ENCODE data around the gene PSMD3. TPM values are rescaled to one million over a fixed set of nuclear protein-coding genes. Genes with fewer than 3 reads are reported as not detected.

Gene PSMD3
- total RNA-seq, 4 donors from 2014 or later = 211 to 364 (median 329) TPM

- H3K27me3 ChIP-seq = no peaks in the 10 kb centered on the region
- TF ChIP-seq, protein P1, sequence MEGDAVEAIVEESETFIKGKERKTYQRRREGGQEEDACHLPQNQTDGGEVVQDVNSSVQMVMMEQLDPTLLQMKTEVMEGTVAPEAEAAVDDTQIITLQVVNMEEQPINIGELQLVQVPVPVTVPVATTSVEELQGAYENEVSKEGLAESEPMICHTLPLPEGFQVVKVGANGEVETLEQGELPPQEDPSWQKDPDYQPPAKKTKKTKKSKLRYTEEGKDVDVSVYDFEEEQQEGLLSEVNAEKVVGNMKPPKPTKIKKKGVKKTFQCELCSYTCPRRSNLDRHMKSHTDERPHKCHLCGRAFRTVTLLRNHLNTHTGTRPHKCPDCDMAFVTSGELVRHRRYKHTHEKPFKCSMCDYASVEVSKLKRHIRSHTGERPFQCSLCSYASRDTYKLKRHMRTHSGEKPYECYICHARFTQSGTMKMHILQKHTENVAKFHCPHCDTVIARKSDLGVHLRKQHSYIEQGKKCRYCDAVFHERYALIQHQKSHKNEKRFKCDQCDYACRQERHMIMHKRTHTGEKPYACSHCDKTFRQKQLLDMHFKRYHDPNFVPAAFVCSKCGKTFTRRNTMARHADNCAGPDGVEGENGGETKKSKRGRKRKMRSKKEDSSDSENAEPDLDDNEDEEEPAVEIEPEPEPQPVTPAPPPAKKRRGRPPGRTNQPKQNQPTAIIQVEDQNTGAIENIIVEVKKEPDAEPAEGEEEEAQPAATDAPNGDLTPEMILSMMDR (IDR thresholded peaks at IDR 0.05 in 4 of 5, conservative IDR thresholded peaks at IDR 0.05 in 1 of 5) = no peak
- no peak for TF ChIP-seq POLR2A (IDR thresholded peaks at IDR 0.05)
- peak overlapping the region; percentile 84 to 91 (median 86) for H3K27ac ChIP-seq
- peaks cover 24 to 39% of the 10 kb centered on the region in 2 donors for H3K4me1 ChIP-seq
- DNase-seq (no peak), ATAC-seq (no peak)
- H3K4me3 ChIP-seq = no peak overlapping the region
- in situ Hi-C loops (cut with MboI; ENCODE audit: low sequenced_read_pairs in 4 of 4) (loop anchor here in 1 of 4 donors (25.0 kb wide), 1 partner anchor 129 kb away; no protein-coding TSS in a partner anchor), intact Hi-C loops (cut with DNase I; ENCODE audit: low total_unique reads) (no loop called here)
- H3K36me3 ChIP-seq = peaks cover 0 to 77% of the 10 kb centered on the region in 2 donors
- no peaks in the 10 kb centered on the region for H3K9me3 ChIP-seq
These were observed 52.7 kb downstream of the PSMD3 start for GRCh38 chr17:40033339-40033738.

- H3K27ac ChIP-seq = peak overlapping the region in 1 of 4 donors; percentile 22
- peaks cover 36 to 48% of the 10 kb centered on the region in 2 donors for H3K4me1 ChIP-seq
- H3K27me3 ChIP-seq = no peaks in the 10 kb centered on the region
- TF ChIP-seq, protein P1 (IDR thresholded peaks at IDR 0.05 in 4 of 5, conservative IDR thresholded peaks at IDR 0.05 in 1 of 5) = no peak
- no peak for TF ChIP-seq POLR2A (IDR thresholded peaks at IDR 0.05)
- no peak for DNase-seq
- in situ Hi-C loops (cut with MboI; ENCODE audit: low sequenced_read_pairs in 4 of 4) (loop anchor here in 1 of 4 donors (25.0 kb wide), 1 partner anchor 128 kb away; no protein-coding TSS in a partner anchor), intact Hi-C loops (cut with DNase I; ENCODE audit: low total_unique reads) (no loop called here)
- H3K36me3 ChIP-seq = peaks cover 0 to 65% of the 10 kb centered on the region in 2 donors
- no peak for ATAC-seq
- H3K4me3 ChIP-seq = no peak overlapping the region
- no peaks in the 10 kb centered on the region for H3K9me3 ChIP-seq
These were observed 54.0 kb downstream of the PSMD3 start for GRCh38 chr17:40034426-40035161.

DNA sequence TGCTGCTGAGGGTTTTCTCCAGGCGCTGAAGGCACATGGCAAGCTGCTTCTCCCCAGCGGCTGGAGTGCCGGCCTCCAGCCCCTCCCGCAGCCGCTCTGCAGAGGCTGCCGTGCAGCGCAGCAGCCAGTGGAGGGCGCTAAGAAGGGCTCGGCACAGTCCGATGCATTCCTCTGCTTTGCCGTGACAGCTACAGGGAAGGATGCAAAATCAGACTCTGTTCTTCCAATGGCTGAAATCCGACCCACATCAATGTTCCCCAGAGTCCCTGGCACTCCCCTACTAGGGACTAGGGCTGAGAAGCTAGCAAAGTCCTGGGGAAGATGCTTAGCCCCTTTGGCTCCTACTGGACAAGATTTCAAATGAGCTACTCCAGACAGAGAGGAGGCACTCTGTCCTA is 54.6 kb downstream of the PSMD3 start:
- Histone ChIP-seq H3K27ac (peak overlapping the region in 1 of 4 donors; percentile 22), H3K4me1 (peaks cover 36 to 48% of the 10 kb centered on the region in 2 donors), H3K36me3 (peaks cover 0 to 59% of the 10 kb centered on the region in 2 donors), H3K9me3 (no peaks in the 10 kb centered on the region), H3K27me3 (no peaks in the 10 kb centered on the region), H3K4me3 (no peak overlapping the region)
- DNase-seq (no peak), ATAC-seq (no peak)
- intact Hi-C loops (cut with DNase I; ENCODE audit: low total_unique reads) (no loop called here), in situ Hi-C loops (cut with MboI; ENCODE audit: low sequenced_read_pairs in 4 of 4) (loop anchor here in 1 of 4 donors (25.0 kb wide), 1 partner anchor 127 kb away; no protein-coding TSS in a partner anchor)
- TF ChIP-seq, protein P1 (IDR thresholded peaks at IDR 0.05 in 4 of 5, conservative IDR thresholded peaks at IDR 0.05 in 1 of 5) = peak in 4 of 5 experiments; percentile 36 to 47 (median 40)
- no peak for TF ChIP-seq POLR2A (IDR thresholded peaks at IDR 0.05)

- Histone ChIP-seq H3K4me3 (no peak overlapping the region), H3K9me3 (no peaks in the 10 kb centered on the region), H3K27ac (peak overlapping the region; percentile 78 to 85 (median 80)), H3K4me1 (peaks cover 16 to 26% of the 10 kb centered on the region in 2 donors), H3K36me3 (peaks cover 0 to 34% of the 10 kb centered on the region in 2 donors), H3K27me3 (no peaks in the 10 kb centered on the region)
- DNase-seq (peak; percentile 82 to 92), ATAC-seq (peak; percentile 99)
- intact Hi-C loops (cut with DNase I; ENCODE audit: low total_unique reads) (no loop called here), in situ Hi-C loops (cut with MboI; ENCODE audit: low sequenced_read_pairs in 4 of 4) (loop anchor here in 1 of 4 donors (25.0 kb wide), 1 partner anchor 123 kb away; no protein-coding TSS in a partner anchor)
- TF ChIP-seq, protein P1 (IDR thresholded peaks at IDR 0.05 in 4 of 5, conservative IDR thresholded peaks at IDR 0.05 in 1 of 5) = peak; percentile 63 to 82 (median 78)
- no peak for TF ChIP-seq POLR2A (IDR thresholded peaks at IDR 0.05)
These were observed 58.4 kb downstream of the PSMD3 start for GRCh38 chr17:40038882-40039513.

All from gastrocnemius medialis (tissue), 4 donors.